HCT116 (cell line): Measurements from ENCODE around the gene SEPTIN8. TPM values are rescaled to one million over a fixed set of nuclear protein-coding genes. Genes with fewer than 3 reads are reported as not detected.

Experiments
- ATAC-seq: fragments of 200-7000 bp; cut with Tn5 transposase; 2 replicates; pipeline ENCODE4 v1.9.1; 2020; ENCODE audit warnings: mild to moderate bottlenecking, moderate library complexity
- BruUV-seq: library from RNA; stranded (reverse); fragments of 400-500 nt; replicated peaks from 2 replicates; lab custom pipeline; 2021; lab: Mats Ljungman, UMichigan
- CTCF ChIA-PET: fragments of 300-600 bp; sonication (Branson Sonifier 250); formaldehyde crosslinking; loops from one replicate; lab custom pipeline; 2021; ENCODE audit warnings: antibody characterized with exemption; lab: Charles Lee
- POLR2A ChIA-PET: fragments of 300-600, 350-600 bp; sonication (Branson Sonifier 250); formaldehyde crosslinking; loops from one replicate; lab custom pipeline; 2021; ENCODE audit warnings: antibody characterized with exemption; lab: Charles Lee
- RAD21 ChIA-PET, 2 experiments: fragments of 300-600 bp; sonication (Branson Sonifier 250); formaldehyde crosslinking; loops; one replicate each; lab custom pipeline; 2023; ENCODE audit warnings: low total read pairs in 2 of 2; ENCODE audit not compliant: uncharacterized antibody in 2 of 2, unreplicated experiment in 2 of 2, low non-redundant PET in 1 of 2; lab: Charles Lee
- DNase-seq: peaks from one replicate; pipeline ENCODE4 v3.0.0-alpha.2; 2010; ENCODE audit warnings: low read depth, low spot score
- H2AFZ ChIP-seq: fragments of 200-600 bp; shearing (Covaris generic), sonication (generic); 2 replicates; pipeline ENCODE4 v1.6.1; 2017; ENCODE audit warnings: low read depth, mixed run types, mixed read lengths, antibody characterized with exemption, low read length; ENCODE audit not compliant: poor library complexity, severe bottlenecking
- H3K27ac ChIP-seq: 2 replicates; pipeline ENCODE4 v1.5.1; 2012; ENCODE audit warnings: low read depth, low read length
- H3K27me3 ChIP-seq: fragments of 200-600 bp; sonication (generic); 2 replicates; pipeline ENCODE4 v1.6.1; 2016; ENCODE audit warnings: mixed run types, low read length, mixed read lengths; ENCODE audit not compliant: insufficient read depth
- H3K36me3 ChIP-seq, 2 experiments: fragments of 200-500 bp in 1 of 2; fragments of 200-600 bp in 1 of 2; sonication (Bioruptor generic) in 1 of 2; sonication (generic) in 1 of 2; 2 replicates each; pipeline versions ENCODE4 v1.5.1 to v1.6.1; 2014 to 2016; ENCODE audit warnings: low read length in 2 of 2, inconsistent platforms in 1 of 2, mixed read lengths in 1 of 2, mixed run types in 1 of 2; ENCODE audit not compliant: insufficient read depth in 2 of 2, control insufficient read depth in 1 of 2
- H3K4me1 ChIP-seq, 2 experiments: fragments of 200-600 bp in 1 of 2; sonication (generic) in 1 of 2; 2 replicates each; pipeline versions ENCODE4 v1.5.1 to v1.6.1; 2012 to 2017; ENCODE audit warnings: low read length in 2 of 2, inconsistent platforms in 1 of 2, mild to moderate bottlenecking in 1 of 2, mixed read lengths in 1 of 2, mixed run types in 1 of 2, moderate library complexity in 1 of 2; ENCODE audit not compliant: insufficient read depth in 2 of 2, control insufficient read depth in 1 of 2
- H3K4me2 ChIP-seq: fragments of 200-600 bp; sonication (generic); 2 replicates; pipeline ENCODE4 v1.6.1; 2017; ENCODE audit warnings: mixed run types, low read length, mixed read lengths
- H3K4me3 ChIP-seq, 2 experiments: fragments of 200-600 bp in 1 of 2; sonication (generic) in 1 of 2; replicated peaks in 1 of 2; 2 replicates each; pipeline ENCODE4 v1.5.1; 2011 to 2016; ENCODE audit warnings: low read length in 2 of 2, control low read depth in 1 of 2, low read depth in 1 of 2, mild to moderate bottlenecking in 1 of 2, mixed read lengths in 1 of 2, mixed run types in 1 of 2
- H3K79me2 ChIP-seq: fragments of 200-600 bp; sonication (generic); 2 replicates; pipeline ENCODE4 v1.6.1; 2017; ENCODE audit warnings: mild to moderate bottlenecking, mixed run types, low read length, moderate library complexity, mixed read lengths; ENCODE audit not compliant: insufficient read depth
- H3K9ac ChIP-seq: fragments of 200-600 bp; sonication (generic); 2 replicates; pipeline ENCODE4 v1.6.1; 2016; ENCODE audit warnings: low read length, mixed read lengths
- H3K9me2 ChIP-seq: fragments of 200-600 bp; sonication (generic), shearing (Covaris generic); 2 replicates; pipeline ENCODE4 v1.6.1; 2017; ENCODE audit warnings: mixed run types, mild to moderate bottlenecking, moderate library complexity; ENCODE audit not compliant: insufficient read depth
- H3K9me3 ChIP-seq, 2 experiments: fragments of 200-500 bp in 1 of 2; fragments of 200-600 bp in 1 of 2; sonication (Bioruptor generic) in 1 of 2; sonication (generic) in 1 of 2; 2 replicates each; pipeline ENCODE4 v1.6.1; 2014 to 2017; ENCODE audit warnings: low read length in 2 of 2, mixed read lengths in 2 of 2, inconsistent platforms in 1 of 2, low read depth in 1 of 2, mild to moderate bottlenecking in 1 of 2, mixed run types in 1 of 2, moderate library complexity in 1 of 2; ENCODE audit not compliant: control insufficient read depth in 1 of 2, insufficient read depth in 1 of 2
- H4K20me1 ChIP-seq: fragments of 200-600 bp; sonication (generic), shearing (Covaris generic); 2 replicates; pipeline ENCODE4 v1.6.1; 2017; ENCODE audit warnings: mixed run types, mild to moderate bottlenecking, moderate library complexity; ENCODE audit not compliant: insufficient read depth
- CEBPB ChIP-seq: IDR thresholded peaks from 2 replicates; pipeline ENCODE4 v1.6.1; 2012; ENCODE audit warnings: low read depth
- EGR1 ChIP-seq: IDR thresholded peaks from 2 replicates; pipeline ENCODE4 v1.6.1; 2012; ENCODE audit warnings: low read depth
- JUND ChIP-seq: IDR thresholded peaks from 2 replicates; pipeline ENCODE4 v1.6.1; 2012
- RAD21 ChIP-seq: IDR thresholded peaks from 2 replicates; pipeline ENCODE4 v1.6.1; 2012; ENCODE audit warnings: low read depth, mild to moderate bottlenecking
- SIN3A ChIP-seq: IDR thresholded peaks from 2 replicates; pipeline ENCODE4 v1.6.1; 2012; ENCODE audit warnings: low read depth
- intact Hi-C: fragments of 100-400 bp; cut with micrococcal nuclease; formaldehyde crosslinking; loops from 2 replicates; pipeline ENCODE4 v1.10.0; 2022
- total RNA-seq: library from RNA; stranded (reverse); gene quantifications from one replicate; pipeline ENCODE4 v1.2.1, GENCODE V29; 2021; ENCODE audit not compliant: unreplicated experiment
- TF ChIP-seq, protein P1 (sequence below): IDR thresholded peaks from 2 replicates; pipeline ENCODE4 v1.6.1; 2012

The SEPTIN8 gene
- total RNA-seq, 1 experiment from 2014 or later = 34.6 TPM

DNA sequence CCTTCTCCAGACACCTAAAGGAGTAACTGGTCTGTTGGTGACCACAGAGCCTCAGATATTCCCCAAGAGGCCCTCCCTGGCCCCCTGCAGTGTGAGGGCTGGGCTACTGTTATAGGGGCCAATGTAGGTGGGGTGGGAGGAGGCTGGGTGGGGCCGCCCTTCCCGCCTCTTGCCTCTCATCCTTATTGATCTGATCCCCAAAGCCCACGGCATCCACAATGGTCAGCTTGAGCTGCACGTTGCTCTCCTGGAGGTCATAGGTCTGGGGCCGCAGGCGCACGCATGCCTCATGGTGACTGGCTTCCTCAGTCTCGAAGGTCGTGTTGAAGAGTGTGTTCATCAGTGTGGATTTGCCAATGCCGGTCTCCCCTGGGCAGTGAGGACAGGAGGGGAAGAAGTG, 13.0 kb downstream of the SEPTIN8 start:
- Histone ChIP-seq H3K4me2 (no peak overlapping the region), H3K9ac (no peak overlapping the region), H3K27ac (no peak overlapping the region), H4K20me1 (no peaks in the 10 kb centered on the region), H3K27me3 (no peaks in the 10 kb centered on the region), H3K4me3 (no peak overlapping the region)
- CTCF ChIA-PET = interaction anchor here (1.4 kb wide), 1 partner anchor 56 kb away, joined by 3 read pairs; no protein-coding TSS in a partner anchor
- POLR2A ChIA-PET = no interaction called here
- no peak for TF ChIP-seq JUND
- no peak for TF ChIP-seq RAD21
- TF ChIP-seq, all 23 proteins: peak for 0
- DNase-seq (no peak), ATAC-seq (no peak)
- H3K9me2 ChIP-seq = no peaks in the 10 kb centered on the region
- H3K79me2 ChIP-seq = peaks cover 1% of the 10 kb centered on the region; the same call in 1 of the 2 replicates
- peaks cover 4 to 5% of the 10 kb centered on the region in 2 experiments; a peak in 2 of 4 replicates for H3K36me3 ChIP-seq
- no peaks in the 10 kb centered on the region for H3K9me3 ChIP-seq
- intact Hi-C loops = no loop called here
- no TSS peak for BruUV-seq
- no peaks in the 10 kb centered on the region for H3K4me1 ChIP-seq
- no peak overlapping the region for H2AFZ ChIP-seq
- RAD21 ChIA-PET = no interaction called here

DNA sequence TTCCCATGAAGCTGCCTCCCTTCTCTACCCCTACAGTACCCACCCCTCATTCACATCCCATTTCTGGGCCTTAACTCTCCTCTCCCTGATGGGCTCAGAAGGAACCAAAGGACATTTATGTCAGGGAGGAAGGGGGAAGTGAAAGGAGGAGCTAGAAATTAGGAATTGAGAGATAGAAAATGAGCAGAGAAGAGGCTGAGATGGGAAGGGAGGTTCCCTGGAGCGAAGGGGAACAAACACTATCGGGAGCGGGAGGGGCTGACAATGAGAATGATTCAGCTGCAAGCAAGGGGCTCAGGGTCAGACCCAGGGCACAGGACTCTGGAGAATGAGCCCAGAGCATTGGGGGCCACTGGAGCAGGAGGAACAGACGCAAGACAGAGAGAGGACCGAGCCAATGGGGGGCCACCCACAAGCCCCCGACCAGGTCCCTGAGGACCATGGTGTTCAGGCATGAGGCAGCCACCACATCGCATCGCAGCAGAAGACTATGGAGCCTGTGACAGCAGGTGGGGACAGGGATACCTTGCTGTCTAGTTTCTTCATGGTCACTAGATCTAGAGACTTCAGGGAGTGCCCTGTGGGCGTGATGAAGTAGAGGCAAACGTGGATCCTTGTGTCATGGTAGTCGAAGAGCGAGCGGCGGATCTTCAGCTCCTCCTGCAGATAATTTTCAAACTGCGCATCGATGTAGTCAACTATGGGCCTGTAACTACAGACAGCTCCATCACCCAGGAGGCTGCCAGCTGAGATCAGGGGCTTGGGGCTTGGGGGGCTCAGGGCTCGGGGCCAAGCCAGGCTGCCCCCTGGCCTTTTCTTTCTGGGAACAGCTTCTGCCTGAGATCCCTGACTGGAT, 13.6 kb downstream of the SEPTIN8 start:
- Histone ChIP-seq H3K9ac (no peak overlapping the region), H3K79me2 (no peaks in the 10 kb centered on the region), H3K9me3 (no peaks in the 10 kb centered on the region), H3K36me3 (peaks cover 4 to 7% of the 10 kb centered on the region in 2 experiments; a peak in 2 of 4 replicates), H3K4me1 (no peaks in the 10 kb centered on the region), H2AFZ (no peak overlapping the region), H3K4me3 (no peak overlapping the region), H3K4me2 (no peak overlapping the region), H3K27me3 (no peaks in the 10 kb centered on the region), H3K27ac (no peak overlapping the region), H4K20me1 (no peaks in the 10 kb centered on the region), H3K9me2 (no peaks in the 10 kb centered on the region)
- TF ChIP-seq JUND = no peak
- TF ChIP-seq CEBPB = no peak
- no peak for TF ChIP-seq SIN3A
- TF ChIP-seq EGR1 = no peak
- TF ChIP-seq, protein P1, sequence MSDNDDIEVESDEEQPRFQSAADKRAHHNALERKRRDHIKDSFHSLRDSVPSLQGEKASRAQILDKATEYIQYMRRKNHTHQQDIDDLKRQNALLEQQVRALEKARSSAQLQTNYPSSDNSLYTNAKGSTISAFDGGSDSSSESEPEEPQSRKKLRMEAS = no peak
- ATAC-seq = no peak
- RAD21 ChIA-PET = no interaction called here
- POLR2A ChIA-PET = no interaction called here
- intact Hi-C loops = no loop called here
- no TSS peak for BruUV-seq
- DNase-seq = no peak
- CTCF ChIA-PET = interaction anchor here (1.4 kb wide), 1 partner anchor 56 kb away, joined by 3 read pairs; no protein-coding TSS in a partner anchor
